T-helper 2 cell (primary cell): ENCODE measurements around the gene TBX21.
"Not testable (repeated sequence)": the region's sequence is repeated elsewhere in the genome, so short reads cannot be mapped to it uniquely, and the experiment has no call there.

Experiments
- DNase-seq, 5 experiments: peaks; one replicate each; pipeline versions ENCODE4 v3.0.0 to v3.0.0-alpha.2; 2012 to 2022

TBX21 gene

GRCh38 chr17:47732399-47733046 lies 513 bp upstream of the TBX21 start:
- DNase-seq: no peak

DNA sequence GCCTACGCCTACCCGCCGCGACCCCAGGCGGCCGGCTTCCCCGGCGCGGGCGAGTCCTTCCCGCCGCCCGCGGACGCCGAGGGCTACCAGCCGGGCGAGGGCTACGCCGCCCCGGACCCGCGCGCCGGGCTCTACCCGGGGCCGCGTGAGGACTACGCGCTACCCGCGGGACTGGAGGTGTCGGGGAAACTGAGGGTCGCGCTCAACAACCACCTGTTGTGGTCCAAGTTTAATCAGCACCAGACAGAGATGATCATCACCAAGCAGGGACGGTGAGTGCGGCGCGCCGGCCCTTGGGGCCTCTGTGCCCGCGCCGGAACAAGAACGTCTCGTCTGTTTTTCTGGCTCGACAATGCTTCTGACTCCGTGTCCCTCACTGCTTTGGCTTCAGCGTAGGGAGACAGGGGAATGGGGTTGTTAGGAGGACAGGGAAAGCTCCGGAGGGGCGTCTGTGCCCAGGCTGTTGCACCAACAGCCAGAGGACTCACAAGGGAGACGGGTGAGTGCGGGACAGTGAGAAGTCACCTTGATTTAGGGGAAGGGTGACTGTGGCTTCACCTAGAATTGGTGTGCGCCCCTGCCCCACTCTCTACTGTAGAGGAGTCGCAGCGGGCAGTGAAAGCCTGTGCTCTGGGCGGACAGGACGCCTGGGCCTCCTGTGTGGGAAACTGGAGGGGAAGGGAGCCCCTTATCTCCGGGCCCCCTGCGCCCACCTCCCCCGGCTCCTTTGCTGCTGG lies 806 bp downstream of the TBX21 start:
- DNase-seq: peak in 1 of 5 experiments; percentile 25

DNA sequence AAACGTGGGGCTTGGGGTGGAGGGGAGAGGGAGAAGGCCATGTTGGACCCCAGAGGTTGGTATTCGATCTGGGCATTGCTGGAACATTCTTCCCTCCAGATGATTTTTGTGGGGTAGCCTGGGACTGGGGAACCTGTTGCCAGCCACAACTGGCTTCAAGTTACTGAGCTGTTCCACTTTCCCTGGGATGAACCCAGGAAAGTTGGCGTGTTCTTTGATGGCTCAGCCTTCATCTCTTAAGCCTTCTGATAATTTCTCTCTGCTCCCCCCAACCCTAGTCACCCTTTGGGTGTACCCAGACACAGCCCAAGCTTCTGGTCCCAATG lies 2.1 kb downstream of the TBX21 start:
- no peak for DNase-seq

GRCh38 chr17:47735536-47736011 lies 2.5 kb downstream of the TBX21 start:
- DNase-seq: no peak

DNA sequence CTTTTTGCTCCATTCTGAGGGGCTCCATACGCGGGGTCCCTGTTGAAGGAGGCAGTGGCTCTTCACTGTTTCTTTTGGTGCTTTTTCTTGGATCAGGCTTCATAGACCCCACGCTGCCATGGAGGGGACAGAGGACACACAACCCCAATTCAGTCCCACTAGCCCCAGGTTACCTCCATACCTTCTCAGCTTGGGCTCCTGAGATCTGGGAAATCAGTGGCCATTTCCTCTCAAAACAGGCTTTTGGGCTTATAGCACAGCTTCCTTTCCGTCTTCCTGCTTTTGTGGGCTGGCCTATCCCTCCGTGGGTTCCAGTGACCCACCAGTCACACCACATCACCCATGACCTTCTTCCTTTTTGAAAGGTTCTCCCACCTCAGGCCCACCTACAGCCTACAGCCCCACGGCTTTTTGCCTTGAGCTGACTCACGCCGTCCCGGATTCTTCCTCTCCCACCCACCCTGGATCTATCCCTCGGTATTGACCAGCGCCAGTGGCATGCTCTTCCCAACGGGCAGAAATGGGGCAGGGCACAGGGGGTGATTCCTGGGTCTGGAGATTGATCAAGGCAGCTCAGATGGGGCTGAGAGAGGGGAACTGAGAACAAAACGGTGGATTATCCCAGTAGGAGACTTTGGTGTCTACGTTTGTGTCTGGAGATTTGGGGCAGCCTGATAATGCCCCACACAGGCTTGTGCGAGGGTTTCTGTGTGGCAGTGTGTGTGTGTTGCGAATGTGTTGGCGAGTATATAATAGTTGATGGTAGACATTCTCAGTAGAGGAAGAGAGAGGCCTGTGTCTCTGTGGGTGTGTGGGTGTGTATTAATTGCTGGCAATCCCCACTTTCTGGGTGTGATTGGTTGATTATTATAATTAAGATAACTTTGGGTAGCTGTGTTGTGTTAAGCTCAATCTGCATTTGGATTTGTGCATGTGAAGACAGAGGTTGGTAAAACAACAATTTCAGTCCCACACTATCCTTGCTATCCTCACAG lies 3.8 kb downstream of the TBX21 start:
- DNase-seq: no peak

- DNase-seq: no peak
These were observed 5.1 kb downstream of the TBX21 start for GRCh38 chr17:47738178-47738577.

GRCh38 chr17:47739150-47739549 lies 6.1 kb downstream of the TBX21 start:
- no peak for DNase-seq

DNA sequence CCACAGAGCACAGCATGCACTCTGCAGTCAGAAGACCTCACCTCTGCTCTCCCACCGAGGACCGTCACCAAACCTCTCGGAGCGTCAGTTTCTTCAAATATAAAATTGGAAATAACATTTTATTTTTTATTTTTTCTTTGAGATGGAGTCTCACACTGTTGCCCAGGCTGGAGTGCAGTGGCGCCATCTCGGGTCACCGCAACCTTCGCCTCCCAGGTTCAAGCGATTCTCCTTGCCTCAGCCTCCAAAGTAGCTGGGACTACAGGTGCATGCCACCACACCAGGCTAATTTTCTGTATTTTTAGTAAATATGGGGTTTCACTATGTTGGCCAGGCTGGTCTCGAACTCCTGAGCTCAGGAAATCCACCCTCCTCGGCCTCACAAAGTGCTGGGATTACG lies 6.9 kb downstream of the TBX21 start:
- not testable (repeated sequence) for DNase-seq

GRCh38 chr17:47741109-47741792 lies 8.2 kb downstream of the TBX21 start:
- DNase-seq: peak in 1 of 5 experiments; percentile 59

GRCh38 chr17:47741793-47742145 lies 8.7 kb downstream of the TBX21 start:
- no peak for DNase-seq

- peak in 2 of 5 experiments; percentile 20 to 44 for DNase-seq
These were observed 9.5 kb downstream of the TBX21 start for GRCh38 chr17:47742319-47743181.

- DNase-seq: no peak
These were observed 11.4 kb downstream of the TBX21 start for GRCh38 chr17:47744168-47745036.

- no peak for DNase-seq
These were observed 12.0 kb downstream of the TBX21 start for GRCh38 chr17:47745037-47745380.

- no peak for DNase-seq
These were observed 18.4 kb downstream of the TBX21 start for GRCh38 chr17:47751471-47751870.

DNA sequence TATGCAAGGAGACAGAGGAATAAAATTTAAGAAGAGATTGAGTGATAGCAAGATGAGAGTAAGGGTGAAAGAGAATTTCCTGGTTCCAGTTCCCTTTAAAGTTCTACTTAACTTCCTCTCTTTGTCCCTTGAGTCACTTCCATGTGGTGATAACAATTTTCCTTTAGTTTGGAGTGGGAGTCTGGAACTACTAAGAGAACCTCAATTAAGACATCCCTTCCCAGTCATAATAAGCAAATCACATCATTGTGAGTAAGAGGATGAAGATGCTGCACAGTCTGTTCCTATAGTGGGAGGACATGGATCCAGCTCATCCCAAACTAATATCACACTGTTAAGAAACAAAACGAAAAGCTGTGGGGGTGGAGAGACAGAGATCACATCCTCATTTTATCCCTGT lies 24.4 kb downstream of the TBX21 start:
- DNase-seq: no peak

GRCh38 chr17:47760409-47761140 lies 27.5 kb downstream of the TBX21 start:
- DNase-seq: no peak

DNA sequence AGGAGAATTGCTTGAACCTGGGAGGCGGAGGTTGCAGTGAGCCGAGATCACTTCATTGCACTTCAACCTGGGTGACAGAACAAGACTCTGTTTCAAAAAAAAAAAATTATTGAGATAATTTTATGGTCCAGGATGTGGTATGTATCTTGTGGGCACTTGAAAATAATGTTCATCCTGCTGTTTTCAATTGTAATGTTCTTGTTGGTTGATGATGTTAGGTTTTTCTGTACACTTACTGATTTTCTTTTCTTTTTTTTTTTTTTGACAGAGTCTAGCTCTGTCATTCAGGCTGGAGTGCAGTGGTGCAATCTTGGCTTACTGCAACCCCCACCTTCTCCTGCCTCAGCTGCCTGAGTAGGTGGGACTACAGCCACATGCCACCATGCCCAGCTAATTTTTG lies 29.7 kb downstream of the TBX21 start:
- peak in 1 of 5 experiments; percentile 39 for DNase-seq

GRCh38 chr17:47763913-47764582 lies 31.0 kb downstream of the TBX21 start:
- no peak for DNase-seq

DNA sequence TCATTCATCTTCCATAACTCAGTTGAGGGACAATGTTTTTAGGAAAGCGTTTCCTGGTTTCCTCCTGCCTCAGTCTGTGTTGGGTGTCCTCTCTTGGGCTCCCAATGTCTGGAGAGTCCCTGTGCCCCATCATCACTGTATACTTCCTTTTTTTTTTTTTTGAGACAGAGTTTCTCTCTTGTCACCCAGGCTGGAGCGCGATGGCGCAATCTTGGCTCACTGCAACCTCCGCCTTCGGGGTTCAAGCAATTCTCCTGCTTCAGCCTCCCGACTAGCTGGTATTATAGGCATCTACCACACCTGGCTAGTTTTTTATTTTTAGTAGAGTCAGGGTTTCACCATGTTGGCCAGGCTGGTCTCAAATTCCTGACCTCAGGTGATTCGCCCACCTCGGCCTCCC lies 40.6 kb downstream of the TBX21 start:
- DNase-seq: not testable (repeated sequence)
